ENCODE data around the gene ID2. TPM values are rescaled to one million over a fixed set of nuclear protein-coding genes. Genes with fewer than 3 reads are reported as not detected.
A peak's percentile ranks its signal among the peaks of the same experiment; 100 is the strongest.

The ID2 gene
- total RNA-seq, 2 donors from 2014 or later = 103 to 113 TPM

GRCh38 chr2:8692783-8693156 is 10.9 kb downstream of the ID2 start:
- no peaks in the 10 kb centered on the region for H3K9me3 ChIP-seq (ENCODE audit: control insufficient read depth, low read length, poor library complexity, severe bottlenecking)
- peaks cover 2% of the 10 kb centered on the region for H3K36me3 Mint-ChIP-seq (ENCODE audit: low read depth)
- peaks cover 5% of the 10 kb centered on the region for H3K4me1 Mint-ChIP-seq
- H3K27ac Mint-ChIP-seq = no peak overlapping the region
- no peak overlapping the region for H3K4me3 Mint-ChIP-seq
- peaks cover 28% of the 10 kb centered on the region for H3K27me3 Mint-ChIP-seq
- DNase-seq = no peak
- no peak for ATAC-seq

DNA sequence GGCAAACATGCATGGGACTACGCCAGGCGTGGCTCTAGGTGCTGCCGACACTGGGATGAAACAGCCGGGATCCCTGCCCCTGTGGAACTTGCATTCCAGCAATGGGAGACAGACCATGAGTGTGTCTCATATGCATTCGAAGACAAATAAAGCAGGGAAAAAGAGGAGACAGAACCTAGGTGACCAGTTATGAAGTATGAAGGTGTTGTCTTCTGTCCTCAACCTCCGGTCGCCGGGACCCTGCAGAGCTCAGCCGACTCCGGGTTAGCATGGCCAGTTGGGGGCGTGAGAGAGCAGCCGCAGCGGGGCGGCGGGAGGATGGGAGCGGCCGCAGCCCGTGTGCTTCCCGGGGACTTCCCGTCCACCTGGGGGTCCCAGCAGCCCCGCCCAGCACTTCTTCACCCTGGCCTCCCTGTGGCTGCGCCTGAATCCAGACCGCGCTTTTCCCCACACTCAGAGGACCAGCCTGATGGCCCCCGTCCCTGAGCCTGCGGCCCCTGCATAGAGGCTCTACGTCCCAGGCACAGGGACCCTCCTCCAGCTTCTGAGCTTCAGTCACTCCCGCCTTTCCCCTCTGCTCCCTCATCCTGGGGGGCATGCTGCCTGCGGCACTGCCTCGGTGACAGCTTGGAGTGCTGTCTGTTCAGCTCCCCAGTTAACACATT is 11.4 kb downstream of the ID2 start:
- Mint-ChIP-seq H3K27ac (no peak overlapping the region), H3K36me3 (ENCODE audit: low read depth) (peaks cover 2% of the 10 kb centered on the region), H3K27me3 (peaks cover 28% of the 10 kb centered on the region), H3K4me3 (peak overlapping the region; percentile 70), H3K4me1 (peaks cover 5% of the 10 kb centered on the region)
- DNase-seq = no peak
- no peak for ATAC-seq
- H3K9me3 ChIP-seq (ENCODE audit: control insufficient read depth, low read length, poor library complexity, severe bottlenecking) = no peaks in the 10 kb centered on the region

DNA sequence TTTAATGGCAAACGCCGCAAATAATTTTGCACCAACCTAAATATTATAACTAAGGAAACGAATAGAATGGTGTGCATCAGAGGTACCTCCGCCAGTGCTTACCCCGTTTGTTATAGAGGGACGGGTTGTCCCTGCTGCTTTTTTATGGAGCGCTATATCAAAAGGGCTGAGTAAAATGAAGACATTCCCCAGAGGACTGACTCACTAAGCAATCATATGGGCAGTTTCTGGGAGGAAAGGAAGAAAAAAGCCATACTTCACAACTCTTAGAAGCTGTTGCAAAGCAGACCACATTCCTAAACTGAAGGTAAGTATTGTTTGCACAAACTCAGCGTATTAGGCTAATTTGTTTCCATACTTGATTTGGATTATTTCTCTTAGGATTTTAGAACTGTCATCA is 12.9 kb downstream of the ID2 start:
- DNase-seq (no peak), ATAC-seq (no peak)
- Mint-ChIP-seq H3K36me3 (ENCODE audit: low read depth) (peaks cover 2% of the 10 kb centered on the region), H3K4me1 (peaks cover 5% of the 10 kb centered on the region), H3K27me3 (peaks cover 22% of the 10 kb centered on the region), H3K4me3 (no peak overlapping the region), H3K27ac (no peak overlapping the region)
- H3K9me3 ChIP-seq (ENCODE audit: control insufficient read depth, low read length, poor library complexity, severe bottlenecking) = no peaks in the 10 kb centered on the region

DNA sequence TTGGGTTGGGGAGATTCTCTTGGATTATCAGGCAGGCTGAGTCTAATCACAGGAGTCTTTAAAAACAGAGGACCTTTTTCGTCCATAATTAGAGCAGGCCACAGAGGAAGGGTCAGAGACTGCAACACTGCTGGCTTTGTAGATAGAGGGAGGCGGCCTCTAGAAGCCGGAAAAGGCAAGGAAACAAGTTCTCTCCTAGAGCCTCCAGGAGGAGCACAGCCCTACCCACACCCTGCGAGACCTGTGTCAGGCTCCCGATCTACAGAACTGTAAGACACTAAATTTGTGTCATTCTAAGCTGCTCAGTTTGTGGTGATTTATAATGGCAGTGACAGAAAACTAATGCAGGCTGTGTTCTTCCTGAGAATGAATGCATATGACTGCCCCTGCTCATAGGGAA is 15.3 kb downstream of the ID2 start:
- H3K9me3 ChIP-seq (ENCODE audit: control insufficient read depth, low read length, poor library complexity, severe bottlenecking) = no peaks in the 10 kb centered on the region
- H3K27me3 Mint-ChIP-seq = peaks cover 8% of the 10 kb centered on the region
- no peak for DNase-seq
- H3K27ac Mint-ChIP-seq = no peak overlapping the region
- H3K4me3 Mint-ChIP-seq = no peak overlapping the region
- H3K4me1 Mint-ChIP-seq = peaks cover 5% of the 10 kb centered on the region
- ATAC-seq = no peak
- no peaks in the 10 kb centered on the region for H3K36me3 Mint-ChIP-seq (ENCODE audit: low read depth)

DNA sequence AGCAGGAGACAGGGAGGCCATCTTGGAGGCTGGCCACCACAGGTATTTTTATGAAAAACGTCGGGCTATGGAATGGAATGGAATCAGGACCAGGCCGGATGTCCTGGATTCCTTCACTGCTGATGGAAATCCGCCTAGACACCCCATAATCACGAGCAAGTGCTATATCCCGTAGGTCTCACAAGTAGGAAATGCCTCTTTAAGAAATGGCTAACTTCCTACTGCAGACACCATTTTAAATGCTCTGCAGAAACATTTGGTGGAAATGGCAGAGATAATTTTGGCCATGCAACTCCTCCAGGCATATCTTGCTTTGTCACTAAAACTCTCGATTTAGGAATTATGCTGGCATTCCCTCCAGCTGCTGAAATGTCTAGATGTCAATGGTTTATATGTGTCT is 18.0 kb downstream of the ID2 start:
- DNase-seq (no peak), ATAC-seq (no peak)
- Mint-ChIP-seq H3K27ac (no peak overlapping the region), H3K4me1 (no peaks in the 10 kb centered on the region), H3K36me3 (ENCODE audit: low read depth) (no peaks in the 10 kb centered on the region), H3K4me3 (no peak overlapping the region), H3K27me3 (peaks cover 10% of the 10 kb centered on the region)
- H3K9me3 ChIP-seq (ENCODE audit: control insufficient read depth, low read length, poor library complexity, severe bottlenecking) = no peaks in the 10 kb centered on the region

- no peaks in the 10 kb centered on the region for H3K4me1 Mint-ChIP-seq
- no peak overlapping the region for H3K4me3 Mint-ChIP-seq
- no peaks in the 10 kb centered on the region for H3K9me3 ChIP-seq (ENCODE audit: control insufficient read depth, low read length, poor library complexity, severe bottlenecking)
These were observed 20.0 kb downstream of the ID2 start for GRCh38 chr2:8701681-8702379.

DNA sequence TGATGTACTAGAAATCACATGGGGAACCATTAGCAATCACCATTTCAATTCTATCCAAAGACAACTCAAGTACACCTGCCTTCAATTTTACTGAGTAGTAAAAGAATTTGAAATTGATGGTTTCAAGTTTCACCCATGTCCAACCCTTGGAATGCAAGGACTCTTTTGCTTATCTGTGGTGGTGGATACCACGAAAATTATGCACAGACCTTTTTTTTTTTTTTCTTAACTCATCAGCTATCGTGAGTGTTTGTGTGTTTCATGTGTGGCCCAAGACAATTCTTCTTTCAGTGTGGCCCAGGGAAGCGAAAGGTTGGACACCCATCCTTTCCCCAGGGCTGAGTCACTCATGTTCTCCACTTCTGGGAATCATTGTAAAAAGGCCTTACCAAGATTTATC is 23.1 kb downstream of the ID2 start:
- H3K36me3 Mint-ChIP-seq (ENCODE audit: low read depth) = no peaks in the 10 kb centered on the region
- no peak for ATAC-seq
- no peak overlapping the region for H3K4me3 Mint-ChIP-seq
- H3K9me3 ChIP-seq (ENCODE audit: control insufficient read depth, low read length, poor library complexity, severe bottlenecking) = no peaks in the 10 kb centered on the region
- H3K27me3 Mint-ChIP-seq = peaks cover 15% of the 10 kb centered on the region
- no peaks in the 10 kb centered on the region for H3K4me1 Mint-ChIP-seq
- no peak for DNase-seq
- no peak overlapping the region for H3K27ac Mint-ChIP-seq

More at GRCh38 chr2:8701681-8702379, 20.0 kb downstream of the ID2 start:
- Mint-ChIP-seq H3K27me3 (peaks cover 10% of the 10 kb centered on the region), H3K36me3 (ENCODE audit: low read depth) (no peaks in the 10 kb centered on the region), H3K27ac (no peak overlapping the region)
- ATAC-seq = no peak
- DNase-seq = no peak

DNA sequence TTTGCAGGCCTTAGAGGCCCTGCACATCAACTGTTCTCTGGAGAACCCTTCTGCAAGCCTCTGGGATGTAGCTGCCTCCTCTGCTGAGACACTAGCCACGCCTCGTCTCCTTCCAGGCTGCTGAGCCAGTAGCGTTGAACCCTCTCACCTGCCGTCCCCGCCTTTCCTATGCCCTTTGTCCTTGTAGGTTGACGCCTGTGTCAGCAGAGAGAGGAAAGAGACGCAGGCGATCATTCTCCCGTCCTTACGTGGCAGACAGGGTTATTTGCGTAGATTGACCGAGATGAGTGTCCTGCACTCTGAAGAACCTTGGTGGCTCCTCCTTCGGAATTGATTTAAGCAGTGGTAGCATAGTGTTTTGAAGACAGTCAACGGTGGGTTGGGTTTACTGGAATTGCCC is 27.8 kb downstream of the ID2 start:
- H3K9me3 ChIP-seq (ENCODE audit: control insufficient read depth, low read length, poor library complexity, severe bottlenecking) = no peaks in the 10 kb centered on the region
- Mint-ChIP-seq H3K27ac (no peak overlapping the region), H3K4me3 (no peak overlapping the region), H3K27me3 (peaks cover 17% of the 10 kb centered on the region), H3K4me1 (no peaks in the 10 kb centered on the region), H3K36me3 (ENCODE audit: low read depth) (no peaks in the 10 kb centered on the region)
- ATAC-seq = no peak
- DNase-seq = no peak

DNA sequence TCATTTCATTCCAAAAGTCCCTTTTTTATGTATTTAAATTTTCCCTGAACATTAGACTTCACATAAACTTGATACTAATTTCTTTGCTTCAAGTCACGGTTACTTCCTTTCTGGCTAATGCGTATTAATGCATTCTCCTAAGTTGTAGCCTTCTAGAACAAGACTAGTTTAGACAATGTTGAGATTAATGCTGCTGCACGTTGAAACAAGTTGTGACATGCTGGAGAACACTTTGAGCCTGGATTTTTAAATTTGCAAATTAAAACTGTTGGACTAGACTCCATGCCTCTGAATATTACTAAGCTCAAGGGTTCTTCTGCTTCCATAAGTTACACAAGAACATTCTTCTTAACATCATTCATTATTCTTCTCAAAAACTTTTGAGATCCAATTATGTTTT is 29.1 kb downstream of the ID2 start:
- DNase-seq (no peak), ATAC-seq (no peak)
- no peaks in the 10 kb centered on the region for H3K36me3 Mint-ChIP-seq (ENCODE audit: low read depth)
- no peak overlapping the region for H3K27ac Mint-ChIP-seq
- H3K4me3 Mint-ChIP-seq = no peak overlapping the region
- H3K27me3 Mint-ChIP-seq = peaks cover 17% of the 10 kb centered on the region
- no peaks in the 10 kb centered on the region for H3K9me3 ChIP-seq (ENCODE audit: control insufficient read depth, low read length, poor library complexity, severe bottlenecking)
- no peaks in the 10 kb centered on the region for H3K4me1 Mint-ChIP-seq

- DNase-seq (no peak), ATAC-seq (no peak)
- Mint-ChIP-seq H3K36me3 (ENCODE audit: low read depth) (no peaks in the 10 kb centered on the region), H3K4me1 (no peaks in the 10 kb centered on the region), H3K27ac (no peak overlapping the region), H3K27me3 (peaks cover 17% of the 10 kb centered on the region), H3K4me3 (no peak overlapping the region)
- H3K9me3 ChIP-seq (ENCODE audit: control insufficient read depth, low read length, poor library complexity, severe bottlenecking) = no peaks in the 10 kb centered on the region
These were observed 32.4 kb downstream of the ID2 start for GRCh38 chr2:8714283-8714682.

GRCh38 chr2:8714971-8715370 is 33.1 kb downstream of the ID2 start:
- Mint-ChIP-seq H3K4me3 (no peak overlapping the region), H3K4me1 (no peaks in the 10 kb centered on the region), H3K36me3 (ENCODE audit: low read depth) (no peaks in the 10 kb centered on the region), H3K27ac (no peak overlapping the region), H3K27me3 (peaks cover 12% of the 10 kb centered on the region)
- DNase-seq (no peak), ATAC-seq (no peak)
- no peaks in the 10 kb centered on the region for H3K9me3 ChIP-seq (ENCODE audit: control insufficient read depth, low read length, poor library complexity, severe bottlenecking)

DNA sequence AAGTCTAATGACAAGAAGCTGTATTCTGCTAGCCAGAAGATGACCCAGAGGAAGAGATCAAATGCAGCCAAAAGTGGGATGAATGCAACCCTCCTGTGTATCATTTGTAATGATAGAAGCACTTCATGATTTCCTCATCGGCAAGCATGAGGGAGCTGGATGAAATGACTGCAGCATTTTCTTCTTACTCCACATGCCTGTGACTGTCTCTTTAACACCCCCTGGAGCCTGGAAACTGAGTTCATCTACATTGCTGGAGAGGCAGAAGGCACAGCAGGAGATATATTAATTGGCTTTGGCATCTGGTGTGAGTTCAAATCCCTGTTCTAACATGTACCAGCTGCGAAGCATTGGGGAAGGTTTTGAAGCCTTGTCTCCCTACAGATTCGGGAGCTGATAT is 37.7 kb downstream of the ID2 start:
- ATAC-seq = no peak
- DNase-seq = no peak
- Mint-ChIP-seq H3K4me3 (no peak overlapping the region), H3K36me3 (ENCODE audit: low read depth) (no peaks in the 10 kb centered on the region), H3K27ac (no peak overlapping the region), H3K27me3 (no peaks in the 10 kb centered on the region), H3K4me1 (no peaks in the 10 kb centered on the region)
- no peaks in the 10 kb centered on the region for H3K9me3 ChIP-seq (ENCODE audit: control insufficient read depth, low read length, poor library complexity, severe bottlenecking)

GRCh38 chr2:8720741-8721140 is 38.9 kb downstream of the ID2 start:
- H3K27ac Mint-ChIP-seq = no peak overlapping the region
- H3K9me3 ChIP-seq (ENCODE audit: control insufficient read depth, low read length, poor library complexity, severe bottlenecking) = no peaks in the 10 kb centered on the region

DNA sequence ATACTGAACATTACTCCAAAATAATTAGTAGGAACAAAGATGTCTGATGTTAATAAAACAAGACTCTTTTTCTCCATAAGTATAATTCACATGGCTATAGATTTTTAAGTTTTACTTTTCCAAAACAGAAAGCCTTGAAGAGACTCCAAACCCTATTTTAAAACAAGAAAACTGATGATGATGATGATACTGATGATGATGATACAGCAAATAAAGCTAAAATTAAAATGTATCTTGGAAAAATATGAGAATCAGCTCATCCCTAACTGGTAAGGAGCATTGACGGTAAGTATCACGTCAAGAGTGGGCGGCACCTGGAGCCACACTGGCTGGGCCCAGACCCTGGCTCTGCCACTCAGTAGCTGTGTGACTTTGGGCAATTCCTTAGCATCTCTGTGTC is 39.6 kb downstream of the ID2 start:
- DNase-seq (no peak), ATAC-seq (no peak)
- no peaks in the 10 kb centered on the region for H3K9me3 ChIP-seq (ENCODE audit: control insufficient read depth, low read length, poor library complexity, severe bottlenecking)
- no peaks in the 10 kb centered on the region for H3K27me3 Mint-ChIP-seq
- no peak overlapping the region for H3K4me3 Mint-ChIP-seq
- peaks cover 2% of the 10 kb centered on the region for H3K4me1 Mint-ChIP-seq
- H3K36me3 Mint-ChIP-seq (ENCODE audit: low read depth) = no peaks in the 10 kb centered on the region
- no peak overlapping the region for H3K27ac Mint-ChIP-seq

More at GRCh38 chr2:8720741-8721140, 38.9 kb downstream of the ID2 start:
- ATAC-seq (no peak), DNase-seq (no peak)
- no peak overlapping the region for H3K4me3 Mint-ChIP-seq
- peaks cover 2% of the 10 kb centered on the region for H3K4me1 Mint-ChIP-seq
- H3K27me3 Mint-ChIP-seq = no peaks in the 10 kb centered on the region
- no peaks in the 10 kb centered on the region for H3K36me3 Mint-ChIP-seq (ENCODE audit: low read depth)
